Fibroblast of skin of right quadriceps (primary cell): ENCODE data around the gene MEIS1.

Experiments used
- DNase-seq: peaks from one replicate; pipeline ENCODE4 v3.0.0-alpha.2; 2013

The MEIS1 gene

GRCh38 chr2:66587216-66587615 is 152.3 kb downstream of the MEIS1 start:
- DNase-seq, result no peak

GRCh38 chr2:66594001-66594400 is 159.1 kb downstream of the MEIS1 start:
- no peak for DNase-seq

- DNase-seq, result no peak
Measured at GRCh38 chr2:66595556-66595955, 160.6 kb downstream of the MEIS1 start.

GRCh38 chr2:66596256-66596655 is 161.3 kb downstream of the MEIS1 start:
- DNase-seq, result no peak

GRCh38 chr2:66601624-66602023 is 166.7 kb downstream of the MEIS1 start:
- DNase-seq, result peak; percentile 54

GRCh38 chr2:66602341-66602740 is 167.4 kb downstream of the MEIS1 start:
- DNase-seq, result no peak

GRCh38 chr2:66604326-66604725 is 169.4 kb downstream of the MEIS1 start:
- DNase-seq, result no peak

- no peak for DNase-seq
Measured at GRCh38 chr2:66604976-66605375, 170.1 kb downstream of the MEIS1 start.

- no peak for DNase-seq
Measured at GRCh38 chr2:66607152-66607551, 172.2 kb downstream of the MEIS1 start.
